Measurements from ENCODE around the gene ZAR1. TPM values are rescaled to one million over a fixed set of nuclear protein-coding genes. Genes with fewer than 3 reads are reported as not detected.

ZAR1 gene
- polyA plus RNA-seq, 1 donor (not counting 4 experiments of a cell fraction or from before 2014, with no cell fraction given) = not detected

DNA sequence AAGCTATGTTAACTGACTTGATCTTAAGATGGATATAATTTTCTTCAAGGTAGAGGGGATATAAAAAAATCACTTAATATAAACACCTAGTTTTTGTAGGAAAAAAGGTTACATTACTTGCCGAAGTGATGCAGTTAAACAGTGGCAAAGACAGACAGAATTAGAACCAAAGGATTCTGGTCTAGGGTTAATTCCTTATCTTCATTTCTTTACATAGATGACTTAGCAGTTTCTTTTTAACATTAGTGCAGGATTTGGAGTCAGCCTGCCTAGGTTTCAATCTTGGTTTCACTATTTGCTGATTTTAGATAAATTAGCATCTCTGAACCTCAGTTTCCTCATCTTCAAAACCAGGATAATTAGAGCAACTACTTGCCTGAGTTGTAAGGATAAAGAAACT, 14.3 kb downstream of the ZAR1 start:
- no peak for FAIRE-seq
- H3K4me2 ChIP-seq (ENCODE audit: control insufficient read depth, extremely low read depth, insufficient read depth, low read depth, low read length) = no peak overlapping the region
- H3K27ac ChIP-seq (ENCODE audit: control insufficient read depth, insufficient read depth, low read length) = no peak overlapping the region

DNA sequence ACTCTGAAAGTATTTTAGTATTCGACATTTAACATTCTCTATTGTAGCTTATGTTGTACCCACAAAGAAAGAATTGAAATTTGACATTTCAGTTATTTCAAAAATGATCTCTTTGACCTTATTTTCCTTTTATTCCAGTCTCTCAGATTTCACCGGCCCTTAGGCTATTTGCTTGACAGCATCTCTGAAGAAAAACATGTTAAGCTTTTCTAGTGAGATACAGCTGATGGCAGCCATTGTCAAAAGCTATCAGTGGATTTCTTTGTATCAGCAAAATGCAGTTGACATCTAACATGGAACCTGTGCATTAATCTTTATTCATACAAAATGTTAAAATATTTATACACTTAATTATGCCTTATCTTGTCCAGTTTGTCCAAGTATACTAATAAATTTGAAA, 16.7 kb downstream of the ZAR1 start:
- no peak for DNase-seq (ENCODE audit: low read depth, low spot score)
- no peaks in the 10 kb centered on the region for H3K4me1 ChIP-seq (ENCODE audit: control insufficient read depth, extremely low read depth, insufficient read depth, low read length)
- no peaks in the 10 kb centered on the region for H4K20me1 ChIP-seq (ENCODE audit: control insufficient read depth, extremely low read depth, insufficient read depth, low read length)
- H3K4me3 ChIP-seq (ENCODE audit: control insufficient read depth in 2 of 3, extremely low read depth in 1 of 3, insufficient read depth in 2 of 3, low read depth in 1 of 3, low read length in 3 of 3) = no peak overlapping the region
- TF ChIP-seq, protein P1, sequence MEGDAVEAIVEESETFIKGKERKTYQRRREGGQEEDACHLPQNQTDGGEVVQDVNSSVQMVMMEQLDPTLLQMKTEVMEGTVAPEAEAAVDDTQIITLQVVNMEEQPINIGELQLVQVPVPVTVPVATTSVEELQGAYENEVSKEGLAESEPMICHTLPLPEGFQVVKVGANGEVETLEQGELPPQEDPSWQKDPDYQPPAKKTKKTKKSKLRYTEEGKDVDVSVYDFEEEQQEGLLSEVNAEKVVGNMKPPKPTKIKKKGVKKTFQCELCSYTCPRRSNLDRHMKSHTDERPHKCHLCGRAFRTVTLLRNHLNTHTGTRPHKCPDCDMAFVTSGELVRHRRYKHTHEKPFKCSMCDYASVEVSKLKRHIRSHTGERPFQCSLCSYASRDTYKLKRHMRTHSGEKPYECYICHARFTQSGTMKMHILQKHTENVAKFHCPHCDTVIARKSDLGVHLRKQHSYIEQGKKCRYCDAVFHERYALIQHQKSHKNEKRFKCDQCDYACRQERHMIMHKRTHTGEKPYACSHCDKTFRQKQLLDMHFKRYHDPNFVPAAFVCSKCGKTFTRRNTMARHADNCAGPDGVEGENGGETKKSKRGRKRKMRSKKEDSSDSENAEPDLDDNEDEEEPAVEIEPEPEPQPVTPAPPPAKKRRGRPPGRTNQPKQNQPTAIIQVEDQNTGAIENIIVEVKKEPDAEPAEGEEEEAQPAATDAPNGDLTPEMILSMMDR (optimal IDR thresholded peaks at IDR 0.05 in 1 of 3, IDR thresholded peaks at IDR 0.05 in 1 of 3, conservative IDR thresholded peaks at IDR 0.05 in 1 of 3; ENCODE audit: extremely low read depth in 1 of 3, insufficient read depth in 2 of 3, low read length in 3 of 3) = no peak
- TF ChIP-seq EZH2 (IDR thresholded peaks at IDR 0.05; ENCODE audit: low read length) = no peak
- no peak overlapping the region for H3K27ac ChIP-seq (ENCODE audit: control insufficient read depth, insufficient read depth, low read length)
- no peak overlapping the region for H2AFZ ChIP-seq (ENCODE audit: control insufficient read depth, low read length)
- H3K27me3 ChIP-seq (ENCODE audit: control insufficient read depth, extremely low read depth, insufficient read depth, low read length) = no peaks in the 10 kb centered on the region
- H3K9me1 ChIP-seq (ENCODE audit: control insufficient read depth, extremely low read depth, insufficient read depth, low read length) = no peaks in the 10 kb centered on the region
- H3K4me2 ChIP-seq (ENCODE audit: control insufficient read depth, extremely low read depth, insufficient read depth, low read depth, low read length) = no peak overlapping the region
- dilution Hi-C loops (cut with MboI; ENCODE audit: extremely low pct_ligation_motif_present, low sequenced_read_pairs) = no loop called here
- H3K9ac ChIP-seq (ENCODE audit: control insufficient read depth, extremely low read depth, insufficient read depth, low read length) = no peak overlapping the region
- H3K36me3 ChIP-seq (ENCODE audit: control insufficient read depth in 2 of 2, extremely low read depth in 1 of 2, insufficient read depth in 2 of 2, low read length in 2 of 2) = peaks cover 11 to 25% of the 10 kb centered on the region in 2 experiments
- no peaks in the 10 kb centered on the region for H3K79me2 ChIP-seq (ENCODE audit: control insufficient read depth, insufficient read depth, low read length)
- no peak for FAIRE-seq
- no peaks in the 10 kb centered on the region for H3K9me3 ChIP-seq (ENCODE audit: control insufficient read depth, low read depth, low read length)

More for the DNA sequence above, 14.3 kb downstream of the ZAR1 start:
- no peak for TF ChIP-seq EZH2 (IDR thresholded peaks at IDR 0.05; ENCODE audit: low read length)
- TF ChIP-seq, protein P1 (optimal IDR thresholded peaks at IDR 0.05 in 1 of 3, IDR thresholded peaks at IDR 0.05 in 1 of 3, conservative IDR thresholded peaks at IDR 0.05 in 1 of 3; ENCODE audit: extremely low read depth in 1 of 3, insufficient read depth in 2 of 3, low read length in 3 of 3) = no peak
- no peaks in the 10 kb centered on the region for H3K9me3 ChIP-seq (ENCODE audit: control insufficient read depth, low read depth, low read length)
- H3K36me3 ChIP-seq (ENCODE audit: control insufficient read depth in 2 of 2, extremely low read depth in 1 of 2, insufficient read depth in 2 of 2, low read length in 2 of 2) = peaks cover 8 to 14% of the 10 kb centered on the region in 2 experiments
- H3K4me3 ChIP-seq (ENCODE audit: control insufficient read depth in 2 of 3, extremely low read depth in 1 of 3, insufficient read depth in 2 of 3, low read depth in 1 of 3, low read length in 3 of 3) = no peak overlapping the region
- dilution Hi-C loops (cut with MboI; ENCODE audit: extremely low pct_ligation_motif_present, low sequenced_read_pairs) = no loop called here
- no peaks in the 10 kb centered on the region for H4K20me1 ChIP-seq (ENCODE audit: control insufficient read depth, extremely low read depth, insufficient read depth, low read length)
- no peaks in the 10 kb centered on the region for H3K27me3 ChIP-seq (ENCODE audit: control insufficient read depth, extremely low read depth, insufficient read depth, low read length)
- no peak overlapping the region for H3K9ac ChIP-seq (ENCODE audit: control insufficient read depth, extremely low read depth, insufficient read depth, low read length)
- DNase-seq (ENCODE audit: low read depth, low spot score) = no peak
- H2AFZ ChIP-seq (ENCODE audit: control insufficient read depth, low read length) = no peak overlapping the region
- no peaks in the 10 kb centered on the region for H3K79me2 ChIP-seq (ENCODE audit: control insufficient read depth, insufficient read depth, low read length)
- H3K9me1 ChIP-seq (ENCODE audit: control insufficient read depth, extremely low read depth, insufficient read depth, low read length) = no peaks in the 10 kb centered on the region
- H3K4me1 ChIP-seq (ENCODE audit: control insufficient read depth, extremely low read depth, insufficient read depth, low read length) = no peaks in the 10 kb centered on the region
